Activated T-cell treated with anti-CD3 and anti-CD28 coated beads, Interleukin-2, amount 50 U/mL, for 1 hour (primary cell): Measurements from ENCODE around the gene CCT6B.
"Not testable (repeated sequence)": the region's sequence is repeated elsewhere in the genome, so short reads cannot be mapped to it uniquely, and the experiment has no call there.

Experiments used
- DNase-seq: peaks from one replicate; pipeline ENCODE4 v3.0.0-alpha.2; 2020

The CCT6B gene

DNA sequence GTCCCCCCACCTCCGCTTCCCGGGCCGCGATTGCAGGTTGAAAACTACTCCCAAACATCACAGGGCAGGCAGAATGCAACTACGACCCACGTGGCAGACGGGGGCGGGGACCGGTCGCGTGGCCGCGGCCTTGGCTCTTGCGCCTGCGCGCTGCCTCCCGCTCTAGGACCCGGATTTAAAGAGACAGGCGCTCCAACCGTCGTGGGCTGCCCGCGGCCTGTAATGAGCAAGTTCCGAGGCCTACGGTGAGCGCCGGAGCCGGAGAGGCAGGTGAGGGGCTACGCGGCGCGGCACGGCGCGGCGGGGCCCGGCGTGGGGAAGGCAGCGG, 19.1 kb upstream of the CCT6B start, which contains the start of gene LIG3:
TSS of gene LIG3 (plus strand) at position 160 of the 328 bp plus-strand sequence. CDS start 2,494 bp downstream, outside the sequence.
- DNase-seq: peak; percentile 95

DNA sequence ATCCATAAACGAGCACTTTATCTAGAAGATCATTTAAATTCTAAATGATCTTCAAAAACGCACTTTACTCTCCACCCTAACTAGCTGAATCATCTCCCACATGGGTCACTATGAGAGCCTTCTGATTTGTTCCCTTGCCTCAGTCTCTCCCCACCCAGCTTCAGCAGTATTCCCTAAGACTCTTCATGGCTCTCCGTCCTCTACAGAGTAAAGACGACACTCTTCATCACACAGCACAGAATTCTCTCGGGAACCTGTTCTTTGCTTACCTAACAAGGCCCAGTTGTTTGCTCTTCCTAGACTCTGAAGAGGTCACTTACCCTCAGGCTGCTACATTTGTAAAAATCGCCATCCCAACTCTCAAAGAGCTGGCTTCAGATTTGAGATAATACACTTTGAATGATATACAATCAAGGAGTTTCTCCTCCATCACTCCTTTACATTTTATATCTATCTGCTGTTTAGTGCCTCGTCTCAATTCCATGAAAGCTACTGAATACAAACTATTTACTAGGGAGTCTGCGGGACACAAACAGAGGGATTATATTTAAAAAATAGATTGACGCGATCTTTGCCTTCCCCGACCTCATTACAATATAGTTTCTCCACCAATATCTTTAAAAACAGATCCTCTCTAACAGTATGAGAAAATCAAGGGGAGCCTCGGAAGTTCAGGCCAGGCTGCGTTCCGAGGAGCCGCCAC, 18.5 kb upstream of the CCT6B start:
- DNase-seq: no peak

DNA sequence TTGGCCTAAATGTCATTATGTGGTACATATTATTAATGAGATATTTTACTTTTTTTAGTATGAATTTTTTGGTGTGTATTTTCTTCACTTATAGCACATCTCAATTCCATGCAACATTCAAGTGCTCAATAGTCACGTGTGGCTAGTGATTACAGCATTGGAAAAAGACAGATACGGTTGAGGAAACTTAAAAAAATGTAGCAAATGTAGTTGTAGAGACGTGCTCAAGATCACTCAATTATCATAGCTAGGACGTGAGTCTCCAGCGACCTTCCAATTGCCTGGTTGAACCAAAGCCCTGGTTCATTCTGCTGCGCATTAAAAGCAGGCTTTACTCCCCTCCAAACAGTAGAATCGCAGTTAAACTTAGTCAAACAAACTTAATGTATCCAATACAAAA, 17.9 kb upstream of the CCT6B start:
- no peak for DNase-seq

DNA sequence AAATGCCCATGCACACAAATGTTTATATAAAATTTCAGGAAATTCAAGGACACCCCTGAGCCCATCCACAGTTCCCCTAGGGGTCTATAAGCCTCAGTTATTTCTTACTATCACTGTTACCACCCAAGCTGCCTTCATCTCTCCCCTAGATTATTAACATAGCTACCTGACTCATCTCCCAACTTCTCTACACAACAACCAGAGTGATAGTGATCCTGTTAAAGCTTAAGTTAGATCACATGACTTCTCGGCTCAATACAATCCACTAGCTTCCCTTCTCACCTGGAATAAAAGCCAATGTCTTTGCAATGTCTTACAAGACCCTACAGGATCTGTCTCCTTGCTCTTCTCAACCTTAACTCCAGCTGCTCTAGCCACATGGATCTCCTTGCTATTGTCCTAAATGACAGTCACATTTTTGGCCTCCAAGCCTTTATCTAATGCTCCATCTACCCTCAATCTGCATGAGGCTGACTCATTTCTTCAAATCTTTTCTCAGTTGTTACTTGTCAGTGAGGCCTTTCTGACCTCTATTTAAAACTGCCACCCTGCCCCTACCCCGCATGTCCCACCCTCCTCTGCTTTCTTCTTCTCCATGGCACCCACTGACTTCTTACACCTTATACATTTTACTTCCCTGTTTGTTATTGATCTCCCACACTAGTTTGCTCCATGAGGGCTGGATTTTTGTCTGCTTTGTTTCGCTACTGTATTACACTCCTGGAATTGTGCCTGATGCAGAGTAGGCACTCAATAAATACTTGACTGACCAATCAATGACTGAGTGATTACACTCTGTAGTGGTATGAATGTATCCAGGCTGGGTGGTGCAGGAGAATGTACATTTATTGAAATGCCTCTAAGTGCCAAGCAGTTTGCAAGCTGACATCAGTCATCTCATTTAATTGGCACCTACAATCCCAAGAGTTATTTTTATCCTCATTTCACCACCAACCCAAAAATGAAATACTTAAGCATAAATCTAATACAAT, 13.8 kb upstream of the CCT6B start:
- no peak for DNase-seq

DNA sequence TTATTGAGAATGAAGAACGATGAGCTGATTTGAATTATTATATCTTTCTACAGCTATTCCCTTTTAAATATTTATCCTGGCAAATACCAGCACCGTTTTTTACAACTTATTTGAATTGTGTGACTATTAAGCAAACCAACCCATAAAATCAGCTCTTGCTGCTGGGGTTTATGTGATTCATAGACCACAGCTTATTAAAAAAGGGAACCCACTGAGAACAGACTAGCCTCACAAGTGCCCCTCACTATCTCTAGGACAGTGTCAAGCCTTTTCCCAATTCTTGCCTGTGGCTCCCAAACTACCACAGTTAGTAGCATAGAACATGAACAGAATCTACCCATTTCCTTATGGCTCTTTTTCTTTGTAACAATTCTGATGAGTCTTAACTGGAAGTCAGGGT, 12.9 kb upstream of the CCT6B start:
- DNase-seq: no peak

DNA sequence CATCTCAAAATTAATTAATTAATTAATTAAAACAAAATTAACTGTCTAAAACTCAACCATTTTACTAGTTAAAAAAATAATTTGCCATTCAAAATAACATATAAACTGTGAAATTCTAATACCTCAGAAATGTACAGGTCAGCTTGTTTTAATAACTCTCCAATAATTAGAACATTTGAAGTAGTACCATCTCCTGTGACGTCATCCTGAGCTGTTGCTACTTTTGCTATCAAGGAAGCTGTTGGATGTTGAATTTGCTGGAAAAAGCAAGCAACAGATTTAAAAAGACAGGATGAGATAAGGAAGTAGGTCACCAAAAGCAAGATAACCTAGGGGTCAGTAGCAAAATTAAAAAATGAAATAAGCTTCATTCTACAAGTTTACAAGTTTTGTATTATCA, 2.8 kb downstream of the CCT6B start:
- no peak for DNase-seq

DNA sequence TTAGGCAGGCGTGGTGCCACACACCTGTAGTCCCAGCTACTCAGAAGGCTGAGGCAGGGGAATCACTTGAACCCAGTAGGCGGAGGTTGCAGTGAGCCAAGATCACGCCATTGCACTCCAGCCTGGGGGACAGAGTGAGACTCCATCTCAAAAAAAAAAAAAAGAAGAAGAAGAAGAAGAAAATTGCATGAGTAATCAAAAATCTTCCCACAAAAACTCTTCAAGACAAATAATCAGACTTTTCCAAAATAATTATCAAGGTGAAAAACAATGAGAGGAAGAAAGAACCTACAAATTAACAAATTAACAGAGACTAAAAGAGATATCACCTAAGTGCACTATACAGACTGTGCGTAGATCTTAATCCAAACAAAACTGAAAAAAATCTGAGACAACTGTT, 10.5 kb downstream of the CCT6B start:
- not testable (repeated sequence) for DNase-seq

DNA sequence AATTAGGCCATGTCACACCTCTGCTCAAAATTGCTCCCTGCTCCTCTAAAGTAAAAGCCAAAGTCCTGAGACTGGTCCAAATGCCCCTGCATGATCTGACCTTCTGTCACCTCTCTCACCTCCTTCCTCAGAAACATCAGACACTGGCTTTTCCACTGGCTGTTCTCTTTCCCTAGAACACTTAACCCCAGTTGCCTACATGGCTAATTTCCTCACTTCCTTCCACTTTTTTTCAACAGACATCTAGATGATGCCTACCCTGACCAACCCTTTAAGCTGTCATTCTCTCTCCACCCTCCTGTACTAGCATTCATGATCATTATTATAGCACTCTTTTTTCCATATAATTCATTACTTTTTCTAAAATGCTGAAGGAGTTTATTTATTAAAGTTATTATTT, 31.0 kb downstream of the CCT6B start:
- DNase-seq: no peak

DNA sequence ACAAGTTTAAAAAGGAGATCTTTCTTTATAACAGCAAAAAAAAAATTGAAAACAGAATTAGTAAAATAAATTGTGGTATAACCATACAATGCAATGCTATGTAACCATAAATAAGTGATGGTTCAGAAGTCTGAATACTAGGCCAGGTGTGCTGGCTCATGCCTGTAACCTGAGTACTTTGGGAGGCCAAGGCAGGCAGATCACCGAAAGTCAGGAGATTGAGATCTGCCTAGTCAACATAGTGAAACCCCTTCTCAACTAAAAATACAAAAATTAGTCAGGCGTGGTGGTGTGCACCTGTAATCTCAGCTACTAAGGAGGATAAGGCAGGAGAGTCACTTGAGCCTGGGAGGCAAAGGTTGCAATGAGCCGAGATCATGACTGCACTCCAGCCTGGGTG, 34.6 kb downstream of the CCT6B start:
- DNase-seq: no peak

DNA sequence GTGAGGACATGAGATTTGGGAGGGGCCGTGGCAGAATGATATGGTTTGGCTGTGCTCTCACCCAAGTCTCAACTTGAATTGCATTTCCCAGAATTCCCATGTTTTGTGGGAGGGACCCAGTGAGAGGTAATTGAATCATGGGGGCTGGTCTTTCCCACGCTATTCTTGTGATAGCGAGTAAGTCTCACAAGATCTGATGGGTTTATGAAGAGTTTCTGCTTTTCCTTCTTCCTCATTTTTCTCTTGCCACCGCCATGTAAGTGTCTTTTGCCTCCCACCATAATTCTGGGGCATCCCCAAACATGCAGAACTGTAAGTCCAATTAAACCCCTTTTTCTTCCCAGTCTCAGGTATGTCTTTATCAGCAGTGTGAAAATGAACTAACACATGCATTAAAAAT, 40.6 kb downstream of the CCT6B start:
- no peak for DNase-seq

DNA sequence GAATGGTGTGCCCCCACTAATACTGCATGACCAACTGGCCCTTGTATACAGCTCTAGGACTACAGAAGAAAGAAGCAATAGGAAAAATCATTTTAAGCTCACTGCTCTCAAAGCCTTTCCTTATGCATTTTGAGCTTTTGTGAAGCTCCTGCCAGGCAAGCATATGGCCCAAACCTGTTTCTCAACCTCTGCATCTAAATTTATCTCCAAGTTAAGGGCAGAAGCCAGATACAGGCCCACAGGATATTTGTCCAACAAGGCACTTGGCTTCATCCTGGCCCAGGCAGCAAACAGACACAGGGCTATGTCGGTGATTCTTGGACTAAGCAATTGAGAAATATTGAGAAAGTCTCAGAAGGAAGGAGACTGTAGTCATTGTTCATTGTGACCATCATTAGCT, 43.9 kb downstream of the CCT6B start:
- DNase-seq: no peak

DNA sequence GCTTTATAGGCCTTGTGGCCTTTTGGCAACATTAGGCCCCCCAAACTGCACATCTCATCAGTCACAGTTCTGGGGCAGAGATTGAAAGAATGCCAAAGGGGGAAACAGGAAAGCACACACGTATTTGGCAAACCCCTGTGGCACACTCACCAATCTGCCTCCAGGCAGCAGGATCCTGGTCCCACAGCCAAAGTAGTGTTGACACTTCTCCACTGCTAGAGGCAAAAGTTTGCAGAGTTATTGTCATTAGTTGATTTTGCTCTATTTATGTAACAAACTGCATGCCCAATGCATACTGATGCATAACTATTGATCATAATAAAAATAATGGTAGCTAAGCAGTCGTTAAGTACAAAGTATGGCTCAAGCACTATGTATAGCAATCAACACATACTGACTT, 45.1 kb downstream of the CCT6B start:
- no peak for DNase-seq

DNA sequence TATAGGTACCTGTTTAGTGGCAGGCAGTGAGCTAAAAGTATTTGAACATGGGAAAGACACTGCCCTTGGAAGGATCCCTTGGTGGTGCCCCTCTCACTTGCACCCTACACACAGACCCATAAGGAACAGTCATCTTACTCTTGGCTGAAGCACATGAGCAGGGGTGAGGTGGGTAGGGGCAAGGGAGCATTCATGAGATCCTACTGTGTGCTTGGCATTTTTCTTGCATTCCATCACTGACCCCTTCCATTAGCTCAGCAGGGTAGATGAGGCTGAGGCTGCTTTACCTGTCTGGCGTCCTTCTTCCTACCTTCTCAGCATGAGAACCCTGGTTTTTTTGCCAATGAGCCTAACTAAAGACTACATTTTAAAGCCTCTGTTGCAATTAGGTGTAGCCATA, 48.3 kb downstream of the CCT6B start:
- no peak for DNase-seq

DNA sequence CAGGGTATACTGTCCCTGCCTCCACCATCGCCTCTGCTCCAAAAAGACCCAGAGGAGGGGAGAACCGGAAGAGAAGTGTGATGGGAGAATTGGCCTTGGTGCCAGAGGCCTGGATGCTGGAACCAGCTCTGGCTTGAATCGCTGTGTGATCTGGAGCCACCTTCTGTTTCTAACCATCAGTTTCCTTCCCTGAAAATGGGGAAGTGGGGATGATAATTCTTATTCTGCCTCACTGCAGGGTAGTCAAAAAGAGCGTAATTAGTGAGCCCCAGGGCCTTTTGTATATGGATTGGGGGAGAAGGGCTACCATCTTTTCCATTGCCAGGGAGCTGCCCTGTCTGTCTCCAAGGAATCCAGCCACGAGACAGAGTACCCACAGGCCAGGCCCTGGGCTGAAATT, 52.2 kb downstream of the CCT6B start:
- no peak for DNase-seq

DNA sequence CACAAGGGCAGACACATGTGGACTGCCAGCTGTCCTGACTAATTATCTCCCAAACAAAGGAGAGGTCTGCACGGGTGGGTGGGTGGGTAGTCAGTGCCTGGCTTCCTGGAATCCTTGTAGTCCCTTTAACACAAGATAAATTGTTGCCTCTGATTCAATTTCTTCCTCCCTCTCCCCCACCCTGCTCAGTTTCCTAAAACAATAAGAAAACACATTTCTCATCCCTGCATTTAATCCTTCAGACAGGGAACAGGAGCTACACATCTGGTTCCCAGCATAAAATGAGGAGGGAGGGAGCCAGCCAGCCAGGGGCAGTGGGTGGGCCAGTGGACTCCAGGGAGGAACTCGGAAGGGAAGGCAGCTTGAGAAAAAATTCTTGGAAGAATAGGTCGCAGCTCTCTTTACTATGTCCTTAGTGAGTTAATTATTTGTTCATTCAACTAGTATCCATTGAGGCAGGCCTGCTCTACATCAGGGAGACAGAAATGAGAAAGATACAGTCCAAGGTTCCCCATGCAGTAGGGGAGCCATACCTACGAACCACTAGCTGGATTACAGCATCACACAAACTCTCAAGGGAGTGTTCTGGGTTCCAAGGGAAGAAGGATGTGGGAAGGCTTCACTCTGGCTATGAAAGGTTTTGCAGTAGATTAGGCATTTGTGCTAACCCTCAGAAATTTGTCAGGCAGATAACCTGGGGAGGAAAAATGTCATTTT, 58.3 kb downstream of the CCT6B start:
- DNase-seq: no peak

DNA sequence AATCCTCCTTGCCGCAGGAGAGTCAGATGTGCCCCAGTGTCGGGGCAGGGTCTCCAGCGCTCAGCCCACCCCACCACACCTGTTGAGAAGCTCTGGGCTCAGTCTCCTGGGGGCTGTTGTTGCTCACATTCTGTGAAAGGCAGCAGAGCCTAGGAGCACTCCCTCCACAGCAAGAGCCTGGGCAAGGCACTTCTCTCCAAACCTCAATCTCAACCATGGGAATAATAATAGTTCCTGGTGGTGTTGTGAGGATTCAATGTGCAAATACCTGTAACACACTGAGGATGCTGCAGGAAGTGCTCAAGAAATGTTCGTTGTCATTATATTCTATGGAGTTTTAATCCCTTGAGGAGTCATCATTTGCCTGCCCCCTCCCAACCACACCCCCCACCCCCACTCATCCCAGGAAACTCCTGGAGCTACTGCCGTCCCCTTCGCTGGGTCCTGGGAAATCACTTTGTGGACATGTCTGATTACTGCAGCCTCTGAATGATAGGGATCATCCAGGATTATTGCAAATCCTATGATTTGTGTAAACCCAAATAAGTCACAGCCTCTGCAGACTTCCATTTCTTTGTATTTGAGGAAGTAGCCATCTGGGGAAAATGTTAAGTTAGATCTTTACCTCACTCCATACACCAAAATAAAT, 61.5 kb downstream of the CCT6B start:
- no peak for DNase-seq

DNA sequence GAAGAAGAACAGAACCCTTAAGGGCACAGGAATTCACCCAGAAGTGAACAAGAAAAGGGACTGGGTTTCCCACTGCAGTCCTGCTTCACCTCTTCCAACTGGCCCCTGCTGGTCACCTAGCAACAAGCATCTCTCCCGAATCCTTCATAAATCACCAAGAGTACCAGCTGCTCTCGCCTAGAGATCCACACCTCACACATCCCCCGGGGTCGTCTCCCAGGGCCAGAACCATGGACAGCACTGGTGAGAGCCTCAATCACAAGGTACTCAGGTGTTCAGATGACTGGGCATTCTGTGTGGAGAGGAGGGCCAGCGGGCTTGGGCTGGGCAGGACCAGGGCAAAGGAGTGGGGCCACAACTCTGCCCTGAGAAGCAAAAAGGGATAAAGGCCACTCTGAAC, 65.9 kb downstream of the CCT6B start:
- no peak for DNase-seq

DNA sequence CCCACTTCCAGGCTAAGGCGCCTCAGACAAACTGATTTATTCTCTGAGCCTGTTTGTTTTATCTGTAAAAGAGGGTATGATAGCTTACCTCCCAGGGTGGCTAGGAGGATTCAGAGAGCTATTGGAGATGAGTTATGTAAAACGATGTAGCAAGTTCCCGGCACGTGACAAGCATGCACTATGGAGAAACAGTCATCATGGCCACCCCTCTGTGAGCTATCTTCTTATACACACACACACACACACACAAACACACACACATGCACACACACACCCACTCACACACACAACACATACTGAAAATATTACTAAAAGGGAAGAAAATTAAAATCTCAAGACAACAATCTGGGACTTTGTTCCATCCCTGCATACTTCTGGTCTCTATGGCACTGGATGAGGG, 66.3 kb downstream of the CCT6B start:
- DNase-seq: no peak

DNA sequence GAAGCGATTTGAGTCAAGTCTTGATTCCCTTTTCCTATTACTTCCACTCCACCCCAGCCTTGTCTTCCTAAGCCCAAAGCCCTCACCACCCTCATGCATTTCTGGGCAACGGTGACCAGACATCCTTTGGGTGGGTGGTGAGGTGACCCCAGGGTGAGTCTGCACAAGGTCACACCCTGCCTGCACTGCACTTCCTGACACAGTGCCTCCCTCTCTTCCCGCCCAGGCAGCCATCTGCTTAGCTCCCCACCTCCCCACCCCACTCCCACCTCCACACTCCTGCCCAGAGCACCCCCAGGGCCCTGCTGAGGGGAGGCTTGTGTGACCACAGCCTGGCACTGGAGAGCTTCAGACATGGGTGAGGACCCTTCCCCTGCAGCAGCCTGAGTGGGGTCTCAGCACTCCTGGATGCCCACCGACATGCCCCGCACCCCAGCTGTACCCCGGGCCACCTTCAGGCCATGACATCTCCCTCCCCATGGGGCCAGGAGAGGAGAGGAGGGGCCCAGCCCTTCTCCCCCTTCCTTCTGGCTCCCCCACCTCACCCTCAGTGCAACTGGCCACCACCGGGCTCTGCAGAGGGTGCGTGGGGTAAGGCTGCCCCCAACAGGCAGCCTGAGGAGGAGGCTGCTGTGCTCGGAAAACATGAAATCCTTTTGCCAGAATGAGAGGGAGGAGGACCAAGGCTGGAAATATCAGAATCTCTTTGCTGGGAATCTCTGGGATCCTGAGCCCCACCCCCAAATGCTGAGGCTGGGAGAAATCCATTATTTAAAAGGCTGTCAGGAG, 68.6 kb downstream of the CCT6B start:
- DNase-seq: peak; percentile 25

DNA sequence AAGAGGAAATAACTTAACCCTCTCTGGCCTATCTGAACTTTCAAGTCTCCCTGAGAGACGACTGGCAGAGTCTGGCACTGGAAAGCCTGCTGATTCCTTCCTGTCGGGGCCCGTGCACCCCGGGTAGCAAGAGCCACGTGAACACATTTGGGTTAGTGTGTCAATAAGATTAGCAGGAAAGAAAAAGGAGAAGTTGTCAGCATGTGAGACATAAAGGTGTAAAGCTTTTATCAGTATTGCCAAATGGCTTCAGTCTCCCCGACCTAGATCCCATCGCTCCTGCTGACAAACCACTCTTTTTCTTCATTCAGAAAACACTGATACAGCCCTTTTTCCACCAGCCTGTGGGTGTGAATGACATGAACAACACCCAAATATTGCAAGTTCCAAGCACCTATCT, 74.4 kb downstream of the CCT6B start:
- DNase-seq: no peak

DNA sequence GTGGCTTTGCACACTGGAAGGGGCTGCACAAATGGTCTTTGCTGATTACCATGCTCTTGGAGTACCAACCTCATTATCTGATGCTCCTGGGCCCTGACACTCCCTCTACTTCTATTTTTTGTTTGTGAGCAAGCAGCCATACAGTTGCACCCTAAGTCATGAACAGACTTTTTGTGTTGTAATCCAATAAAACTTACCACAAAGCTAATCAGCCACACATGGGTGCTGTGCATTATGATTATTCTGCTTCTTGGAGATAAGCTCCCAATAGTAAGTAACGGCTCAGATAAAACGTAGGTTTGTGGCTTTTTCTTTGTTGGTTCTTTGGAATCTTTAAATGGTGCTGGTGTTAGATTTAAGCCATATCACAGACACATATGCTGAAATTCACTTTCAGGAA, 76.2 kb downstream of the CCT6B start:
- DNase-seq: no peak

DNA sequence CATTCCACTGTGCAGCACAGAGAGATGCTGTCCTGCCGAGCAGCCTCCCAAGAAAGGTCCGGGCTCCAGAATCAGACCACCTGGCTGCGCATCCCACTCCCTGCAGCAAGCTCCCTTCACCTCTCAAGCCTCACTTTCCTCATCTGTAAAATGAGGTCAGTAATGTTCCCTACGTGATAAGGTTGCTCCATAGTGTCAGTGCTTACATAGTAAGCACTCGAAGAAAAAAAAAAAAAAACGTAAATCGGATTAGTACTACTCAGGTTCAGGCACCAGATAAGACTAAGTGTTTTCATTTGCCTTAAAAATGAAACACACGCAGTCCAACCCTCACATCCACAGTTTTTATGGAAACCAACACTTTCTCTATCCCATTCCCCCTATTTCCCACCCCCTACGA, 76.7 kb downstream of the CCT6B start:
- DNase-seq: no peak
